GM19455 (cell line): ENCODE results near the gene LMF2.

ENCODE experiments used
- ATAC-seq: cut with Tn5 transposase; IDR thresholded peaks from one replicate; pipeline ENCODE4 v1.9.1; 2021; ENCODE audit not compliant: unreplicated experiment

LMF2 gene

DNA sequence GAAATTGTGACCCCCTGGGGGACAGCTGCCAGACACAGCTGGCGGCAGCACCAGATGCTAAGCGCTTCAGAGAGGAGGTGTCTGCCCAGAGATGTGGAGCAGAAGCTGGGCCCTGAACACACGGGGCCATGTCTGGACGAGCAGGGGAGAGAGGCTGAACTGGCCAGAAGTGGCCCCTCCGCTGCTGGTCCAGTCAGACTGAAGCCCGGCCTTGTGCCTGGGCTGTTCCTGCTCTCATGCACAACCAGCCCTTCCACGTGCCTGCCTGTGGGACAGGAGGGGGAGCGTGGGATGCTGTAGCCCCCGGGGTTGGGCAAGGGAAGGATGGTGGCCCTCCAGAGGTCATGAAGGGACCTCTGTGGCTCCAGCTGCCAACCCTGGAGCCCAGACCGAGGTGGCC, 24.4 kb downstream of the LMF2 start:
- ATAC-seq, result no peak

DNA sequence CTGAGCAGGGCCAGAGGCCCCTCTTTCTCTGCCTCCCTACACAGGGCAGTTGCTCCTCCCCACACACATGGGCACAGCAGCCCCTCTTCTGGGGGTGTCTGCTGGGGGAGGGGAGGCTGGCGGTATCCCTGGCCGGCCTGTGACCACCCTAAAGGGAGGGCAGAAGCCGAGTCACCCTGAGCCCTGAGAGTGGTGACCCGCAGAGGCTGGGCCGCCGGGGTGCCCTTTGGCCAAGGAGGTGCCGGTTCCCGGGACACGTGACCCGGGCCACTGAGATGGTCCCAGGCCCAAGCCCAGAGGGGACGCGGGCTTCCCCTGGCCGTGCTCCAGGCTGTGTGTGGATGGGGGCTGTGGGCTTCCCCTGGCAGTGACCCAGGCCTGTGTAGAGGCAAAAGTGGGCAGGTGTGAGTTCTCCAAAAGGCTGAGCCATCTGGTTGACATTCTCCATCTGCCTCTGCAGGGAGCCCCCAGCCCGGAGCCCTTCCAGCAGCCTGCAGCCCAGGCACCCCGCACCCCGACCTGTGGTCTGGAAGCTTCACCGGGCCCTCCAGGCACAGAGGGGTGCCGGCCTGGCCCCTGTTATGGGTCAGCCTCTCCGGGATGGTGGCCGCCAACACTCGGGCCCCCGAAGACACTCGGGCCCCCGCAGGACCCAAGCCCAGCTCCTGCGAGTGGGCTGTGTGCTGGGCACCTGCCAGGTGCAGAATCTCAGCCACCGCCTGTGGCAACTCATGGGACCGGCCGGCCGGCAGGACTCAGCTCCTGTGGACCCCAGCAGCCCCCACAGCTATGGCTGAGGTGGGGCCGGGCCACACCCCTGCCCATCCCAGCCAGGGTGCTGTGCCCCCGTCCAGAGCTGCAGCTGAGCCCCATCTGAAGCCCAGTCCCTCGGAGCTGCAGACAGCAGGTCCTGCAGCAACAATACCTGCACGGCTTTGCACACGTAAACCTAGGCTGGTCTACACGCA, 25.1 kb downstream of the LMF2 start:
- no peak for ATAC-seq

DNA sequence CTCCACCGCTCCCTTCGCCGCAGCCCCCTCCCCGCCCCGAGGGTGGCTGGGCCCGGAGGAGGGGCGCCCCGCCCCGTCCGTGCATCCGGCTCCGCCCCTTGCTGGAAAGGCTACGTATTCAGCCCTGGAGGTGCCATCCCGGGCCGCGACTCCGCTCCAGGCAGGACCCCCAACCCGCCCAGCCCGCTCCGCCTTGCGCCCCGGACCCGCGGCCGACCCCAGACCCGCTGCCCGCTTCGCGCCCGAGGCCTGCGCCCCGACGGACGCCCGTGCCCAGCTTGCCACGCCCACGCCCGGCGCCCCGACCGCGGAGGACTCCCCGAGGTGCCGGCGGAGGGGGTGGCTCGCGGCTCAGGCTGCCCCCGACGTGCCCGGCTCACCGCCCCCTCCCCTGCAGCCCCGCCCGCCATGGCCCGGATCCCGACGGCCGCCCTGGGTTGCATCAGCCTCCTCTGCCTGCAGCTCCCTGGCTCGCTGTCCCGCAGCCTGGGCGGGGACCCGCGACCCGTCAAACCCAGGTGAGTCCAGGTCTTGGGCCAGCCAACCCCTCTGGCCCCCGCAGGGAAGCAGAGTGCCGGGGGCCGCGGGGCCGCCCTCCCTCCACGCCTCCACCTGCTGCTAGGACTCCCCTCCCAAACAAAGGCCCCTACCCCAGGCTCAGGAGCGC, 25.9 kb downstream of the LMF2 start, which contains the start of gene ADM2:
TSS of gene ADM2 (plus strand) at position 104 of the 667 bp plus-strand sequence. CDS start at position 409, 305 bp downstream.
- no peak for ATAC-seq

DNA sequence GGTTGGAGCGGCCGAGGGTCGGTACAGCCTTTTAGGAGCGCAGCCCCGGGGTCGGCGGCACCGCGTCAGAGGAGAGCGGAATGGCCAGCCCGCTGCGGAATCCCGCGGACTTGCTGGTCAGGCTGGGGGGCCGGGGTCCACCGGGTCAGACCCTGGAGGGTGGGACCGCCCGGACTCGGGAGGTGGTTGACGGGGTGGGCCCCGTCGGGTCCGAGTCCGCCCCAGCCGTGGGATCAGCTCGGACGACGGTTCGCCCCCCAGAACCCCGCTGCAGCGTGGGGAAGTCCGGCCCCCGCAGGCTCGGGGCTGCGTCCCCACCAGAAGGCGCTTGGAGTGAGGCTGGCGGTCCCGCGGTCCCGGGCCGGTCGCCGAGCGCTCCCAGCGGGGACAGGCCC, 26.5 kb downstream of the LMF2 start:
- ATAC-seq, result no peak

DNA sequence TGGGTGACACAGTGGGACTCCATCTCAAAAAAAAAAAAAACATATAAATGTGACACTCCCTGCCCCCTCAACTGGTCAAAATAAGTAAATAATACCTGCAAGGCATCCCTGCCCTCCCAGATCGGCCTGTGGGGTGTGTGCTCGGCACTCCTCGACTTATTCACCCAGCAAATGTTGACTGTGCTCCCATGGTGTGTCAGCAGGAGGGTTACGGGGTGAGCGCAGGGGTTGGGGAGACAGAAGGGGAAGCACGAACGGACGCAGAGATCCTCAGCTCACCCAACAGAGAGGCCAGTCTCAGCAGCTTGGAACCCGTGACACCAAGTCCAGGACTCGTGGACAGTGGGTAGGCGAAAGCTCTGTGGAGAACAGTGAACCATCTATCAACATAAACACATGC, 27.8 kb downstream of the LMF2 start:
- ATAC-seq, result no peak

DNA sequence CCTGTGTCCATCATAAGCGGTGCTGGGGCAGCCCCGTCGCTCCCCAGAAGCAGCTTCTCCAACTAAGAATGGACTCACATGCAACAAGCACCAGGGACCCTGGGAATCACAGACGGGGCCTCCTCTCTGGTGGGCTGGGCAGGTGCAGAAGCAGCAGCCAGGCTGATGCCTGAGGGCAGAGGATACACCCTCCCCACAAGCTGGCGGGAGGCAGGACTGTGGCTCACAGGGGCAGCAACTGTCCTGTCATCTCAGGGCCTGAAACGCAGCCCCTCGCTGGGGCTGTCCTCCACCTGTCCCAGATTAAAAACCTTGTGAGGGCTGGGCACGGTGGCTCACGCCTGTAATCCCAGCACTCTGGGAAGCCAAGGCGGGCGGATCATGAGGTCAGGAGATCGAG, 29.6 kb downstream of the LMF2 start:
- no peak for ATAC-seq

DNA sequence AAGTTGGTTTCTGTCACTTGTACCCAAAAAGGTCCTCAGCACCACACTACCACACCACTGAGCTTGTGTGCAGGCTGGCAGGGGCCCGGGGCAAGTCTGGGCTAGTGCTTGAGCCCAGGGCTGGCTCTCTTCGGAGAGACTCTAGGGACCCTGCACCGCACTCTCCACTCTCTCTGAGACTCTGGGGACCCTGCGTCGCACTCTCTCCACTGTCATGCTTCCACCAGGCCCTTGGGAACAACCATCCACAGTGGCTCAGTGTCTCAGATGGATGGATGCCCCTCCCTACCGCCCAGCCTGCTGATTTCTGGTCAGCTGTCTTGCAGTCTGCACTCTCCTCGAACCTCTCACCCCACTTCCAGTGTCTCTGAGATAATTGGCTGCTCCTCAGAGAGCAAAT, 30.6 kb downstream of the LMF2 start:
- ATAC-seq, result no peak

DNA sequence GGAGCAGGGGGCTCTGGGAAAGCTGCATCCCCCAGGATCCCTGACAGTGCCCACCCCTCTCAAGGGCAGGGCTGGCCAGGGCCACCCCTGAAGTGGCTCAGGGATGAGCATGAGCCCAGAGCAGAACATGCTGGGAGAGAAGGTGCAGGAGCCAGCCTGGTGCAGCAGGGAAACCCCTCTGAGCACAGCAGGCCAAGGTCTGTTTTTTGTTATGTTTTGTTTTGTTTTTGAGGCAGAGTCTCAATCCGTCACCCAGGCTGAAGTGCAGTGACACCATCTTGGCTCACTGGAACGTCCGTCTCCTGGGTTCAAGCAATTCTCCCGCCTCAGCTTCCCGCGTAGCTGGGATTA, 31.9 kb downstream of the LMF2 start:
- no peak for ATAC-seq

DNA sequence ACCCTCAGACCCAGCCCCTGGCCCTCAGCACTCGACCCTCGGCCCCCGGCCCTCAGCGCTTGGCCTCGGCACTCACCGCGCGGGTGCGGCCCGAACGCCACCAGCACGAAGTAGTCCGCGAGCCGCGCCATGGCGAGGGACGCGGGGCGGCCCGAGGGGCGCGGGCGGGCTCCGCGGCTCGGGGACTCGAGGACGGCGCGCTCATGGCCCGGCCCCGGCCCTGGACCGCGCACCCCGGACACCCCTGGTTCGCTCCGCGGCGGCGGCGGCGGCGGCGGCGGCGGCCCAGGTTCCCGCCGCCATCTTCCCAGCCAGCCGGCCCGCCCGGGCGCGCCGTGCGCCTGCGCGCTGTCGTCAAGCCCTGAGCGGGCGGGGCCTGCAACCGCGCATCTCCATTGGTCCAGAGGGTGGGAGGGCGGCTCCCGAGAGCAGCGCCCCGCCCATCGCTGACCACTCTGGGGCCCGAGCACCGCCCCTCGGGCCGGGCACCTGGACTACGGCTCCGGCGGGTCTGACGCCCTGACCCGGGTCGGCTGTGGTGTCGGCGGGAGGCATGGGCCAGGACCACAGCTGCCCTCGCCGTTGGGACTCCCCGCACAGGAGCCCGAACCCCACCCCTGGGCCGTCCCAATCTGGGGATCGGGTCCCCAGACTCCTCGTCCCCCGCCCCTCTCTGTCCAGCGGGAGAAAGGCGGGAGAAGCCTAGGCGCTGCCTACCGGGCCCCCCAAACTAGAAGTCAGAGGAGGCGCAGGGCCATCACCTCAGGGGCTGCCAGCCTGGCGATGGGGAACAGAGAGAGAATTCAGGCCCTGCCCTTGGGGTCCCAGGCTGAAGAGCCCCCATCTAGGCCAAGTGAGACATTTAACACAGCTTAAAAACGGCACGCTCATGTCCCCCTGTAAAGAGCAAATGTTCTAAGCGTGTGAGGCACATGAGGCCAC, 32.5 kb downstream of the LMF2 start, which contains the start of gene SBF1:
TSS of gene SBF1 (minus strand) at position 326 of the 942 bp plus-strand sequence. CDS start at position 131, 195 bp downstream.
- peak; percentile 59 for ATAC-seq

DNA sequence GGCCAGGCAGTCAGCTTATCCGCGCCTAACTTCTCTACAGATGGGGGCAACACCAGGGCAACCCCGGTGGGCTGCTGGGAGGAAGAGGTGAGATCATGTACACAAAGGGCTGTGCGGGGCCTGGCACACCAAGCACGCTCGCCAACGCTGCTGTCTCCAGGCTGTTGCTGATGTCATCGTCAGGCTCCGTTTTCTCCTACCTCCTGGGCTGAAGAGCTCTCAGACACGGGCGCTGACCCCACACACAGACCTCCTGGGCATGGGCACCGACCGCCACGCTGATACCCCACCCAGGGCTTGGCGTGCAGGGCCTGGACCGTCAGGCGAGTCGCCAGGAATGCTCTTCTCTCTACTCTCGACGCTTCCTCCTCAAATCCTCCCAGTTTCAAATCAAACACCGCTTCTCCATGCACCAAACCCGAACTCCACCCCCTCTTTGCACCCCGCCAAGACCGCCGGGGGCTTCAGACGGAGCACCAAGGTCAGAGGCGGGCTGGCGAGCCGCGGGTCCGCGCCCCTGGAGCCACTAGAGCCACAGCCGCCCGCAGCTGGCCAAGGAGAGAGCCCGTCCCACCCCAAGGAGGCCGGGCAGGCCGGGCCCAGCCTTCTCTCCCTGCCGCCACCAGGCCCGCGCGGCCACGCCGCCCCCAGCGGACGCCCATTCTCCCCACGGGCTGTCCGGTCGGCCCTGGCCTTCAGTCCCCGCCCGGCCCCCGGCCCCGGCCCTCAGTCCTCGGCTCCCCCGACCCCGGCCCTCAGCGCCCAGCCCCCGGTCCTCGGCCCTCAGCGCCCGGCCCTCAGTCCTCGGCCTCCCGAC, 33.4 kb downstream of the LMF2 start:
- ATAC-seq, result no peak

DNA sequence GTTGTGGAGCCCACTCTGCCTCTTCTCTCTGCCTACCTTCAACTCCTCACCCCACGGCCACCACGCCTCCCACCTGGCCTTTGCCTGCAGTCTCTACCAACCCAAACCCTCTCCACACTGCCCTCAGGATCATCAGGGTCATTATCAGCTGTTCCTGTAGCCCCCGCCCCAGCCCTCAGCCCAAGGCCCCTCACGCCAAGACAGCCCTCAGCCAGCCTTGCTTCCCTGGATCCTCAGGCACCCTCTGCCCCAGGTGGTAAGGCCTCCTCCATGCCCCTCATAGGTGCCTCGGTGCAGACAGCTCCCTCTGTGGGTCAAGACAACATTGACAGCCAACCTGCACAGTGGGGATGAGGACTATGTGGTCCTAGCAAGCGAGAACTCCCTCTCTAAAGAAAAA, 34.4 kb downstream of the LMF2 start:
- ATAC-seq, result no peak

DNA sequence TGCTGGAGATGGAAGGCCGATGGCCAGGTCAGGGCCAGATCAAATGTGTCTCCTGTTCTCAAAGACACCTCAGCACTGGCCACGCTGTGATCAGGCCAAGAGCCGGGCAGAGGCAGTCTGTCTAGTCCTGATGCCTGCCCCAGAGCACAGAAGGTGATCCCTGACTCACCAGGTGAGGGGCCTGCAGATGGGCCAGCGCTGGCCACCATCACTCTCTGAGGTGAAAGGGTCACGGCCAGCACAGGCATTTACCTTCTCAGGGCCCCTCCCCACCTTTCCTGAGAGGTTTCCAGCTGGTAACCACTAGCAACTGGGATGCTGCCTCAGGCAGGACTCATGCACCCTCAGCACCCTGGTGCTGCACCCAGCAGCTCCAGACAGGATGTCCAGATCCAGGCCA, 35.5 kb downstream of the LMF2 start:
- ATAC-seq, result no peak

DNA sequence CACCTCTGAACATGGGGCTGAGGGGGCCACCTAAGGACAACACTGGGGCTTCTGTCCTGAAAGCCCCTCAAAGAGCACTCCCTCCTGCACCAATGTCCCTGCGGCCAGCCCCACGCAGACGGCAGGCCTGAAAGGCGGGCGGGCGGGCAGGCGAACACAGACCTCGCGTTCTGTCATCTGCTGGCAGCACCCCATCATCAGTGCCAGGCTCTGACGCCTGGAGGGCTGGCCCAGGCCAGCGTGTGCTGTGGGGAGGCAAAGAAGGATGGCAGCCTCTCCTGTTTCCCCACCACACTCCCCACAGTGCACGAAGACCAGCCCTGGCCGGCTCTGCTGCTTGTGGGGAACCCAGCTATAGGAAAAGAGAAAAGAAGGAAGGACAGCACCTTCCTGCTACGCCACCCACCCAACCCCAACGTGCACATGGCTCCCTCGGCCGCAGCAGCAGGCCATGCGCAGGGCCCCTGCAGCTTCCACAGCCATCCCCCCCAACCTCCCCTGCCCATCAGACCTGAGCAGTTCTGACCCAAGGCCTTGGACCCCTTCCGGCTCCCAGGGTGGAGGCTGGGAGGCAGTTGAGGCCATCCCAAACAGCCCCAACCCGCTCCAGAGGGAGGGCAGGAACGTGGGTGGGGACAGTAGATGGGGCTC, 36.2 kb downstream of the LMF2 start:
- no peak for ATAC-seq

DNA sequence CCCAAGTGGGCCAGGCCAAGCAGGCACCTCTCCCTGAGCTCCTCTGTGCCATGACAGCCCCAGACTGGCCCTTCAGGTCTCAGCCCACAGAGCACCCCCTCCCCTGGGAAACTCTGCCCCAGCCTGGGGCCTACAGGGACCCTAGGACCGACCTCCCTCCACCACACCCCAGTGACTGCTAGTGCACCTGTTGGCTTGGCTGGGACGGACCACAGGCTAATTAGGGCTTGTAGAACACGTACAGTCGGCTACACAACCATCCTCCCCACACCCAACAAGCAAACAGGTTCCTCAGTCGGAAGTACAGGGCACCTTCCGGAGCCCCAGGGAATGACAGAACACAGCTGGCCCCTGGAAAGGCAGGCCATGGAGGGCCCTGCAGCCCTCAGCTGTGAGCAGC, 37.0 kb downstream of the LMF2 start:
- ATAC-seq, result no peak

DNA sequence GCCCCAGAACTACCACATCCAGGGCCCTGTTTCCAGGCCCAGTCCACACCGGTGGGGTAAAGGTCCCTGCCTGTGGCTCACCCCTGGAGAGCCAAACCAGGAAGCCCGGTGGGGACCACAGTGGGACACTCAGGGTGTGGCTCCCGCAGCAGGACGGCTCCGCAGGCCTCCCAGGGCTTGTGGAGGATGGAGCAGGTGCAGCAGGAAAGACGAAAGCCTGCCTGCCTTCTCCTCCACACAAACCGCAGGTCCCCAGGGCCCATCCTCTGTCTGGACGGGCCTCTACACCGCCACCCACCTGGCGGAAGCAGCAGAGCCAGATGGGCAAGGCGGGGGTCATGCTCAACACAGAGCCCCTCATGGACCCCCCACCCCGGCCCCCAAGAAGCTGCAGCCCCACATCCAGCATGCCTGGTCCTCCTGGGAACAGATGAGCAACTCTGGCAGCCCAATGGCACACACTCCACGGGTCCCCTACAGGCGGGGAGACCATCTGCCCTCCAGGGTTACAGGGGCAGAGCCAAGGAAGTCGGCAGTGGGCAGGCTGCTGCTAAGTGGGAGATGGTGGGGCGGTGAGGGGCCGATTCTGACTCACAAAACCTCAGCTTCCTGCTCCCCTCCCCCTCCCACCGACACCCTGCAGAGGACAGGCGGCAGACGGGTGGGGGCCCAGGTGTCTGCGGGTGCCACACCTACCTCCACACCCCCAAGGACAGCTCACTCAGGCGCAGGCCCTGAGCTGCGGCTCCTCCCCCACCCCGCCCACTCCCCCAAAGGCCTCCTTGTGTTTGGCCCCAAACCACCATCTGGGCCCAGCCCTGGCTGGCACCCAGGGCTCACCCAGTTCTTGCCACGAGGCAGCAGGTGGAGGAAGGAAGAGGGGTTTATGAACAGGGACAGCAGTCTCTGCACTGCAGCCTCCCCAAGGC, 37.9 kb downstream of the LMF2 start:
- peak; percentile 41 for ATAC-seq

DNA sequence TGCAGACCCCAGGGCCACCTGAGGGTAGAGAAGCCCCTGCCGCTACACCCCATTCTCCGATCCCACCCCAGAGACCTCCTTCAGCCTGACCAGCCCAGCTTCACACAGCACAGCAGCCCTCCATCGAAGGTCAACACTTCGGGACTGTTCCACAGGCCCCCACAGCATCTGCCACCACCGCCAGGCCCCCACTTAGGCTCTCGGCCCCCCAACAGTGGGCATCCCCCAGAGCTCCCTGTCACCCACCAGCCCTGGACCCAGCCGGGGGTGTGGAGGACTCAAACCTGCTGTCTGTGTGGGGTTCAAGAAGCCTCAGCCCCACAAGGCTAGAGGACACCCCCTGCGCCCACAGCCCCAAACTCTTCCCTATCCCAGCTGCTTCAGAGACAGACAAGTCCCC, 38.9 kb downstream of the LMF2 start:
- ATAC-seq, result no peak

DNA sequence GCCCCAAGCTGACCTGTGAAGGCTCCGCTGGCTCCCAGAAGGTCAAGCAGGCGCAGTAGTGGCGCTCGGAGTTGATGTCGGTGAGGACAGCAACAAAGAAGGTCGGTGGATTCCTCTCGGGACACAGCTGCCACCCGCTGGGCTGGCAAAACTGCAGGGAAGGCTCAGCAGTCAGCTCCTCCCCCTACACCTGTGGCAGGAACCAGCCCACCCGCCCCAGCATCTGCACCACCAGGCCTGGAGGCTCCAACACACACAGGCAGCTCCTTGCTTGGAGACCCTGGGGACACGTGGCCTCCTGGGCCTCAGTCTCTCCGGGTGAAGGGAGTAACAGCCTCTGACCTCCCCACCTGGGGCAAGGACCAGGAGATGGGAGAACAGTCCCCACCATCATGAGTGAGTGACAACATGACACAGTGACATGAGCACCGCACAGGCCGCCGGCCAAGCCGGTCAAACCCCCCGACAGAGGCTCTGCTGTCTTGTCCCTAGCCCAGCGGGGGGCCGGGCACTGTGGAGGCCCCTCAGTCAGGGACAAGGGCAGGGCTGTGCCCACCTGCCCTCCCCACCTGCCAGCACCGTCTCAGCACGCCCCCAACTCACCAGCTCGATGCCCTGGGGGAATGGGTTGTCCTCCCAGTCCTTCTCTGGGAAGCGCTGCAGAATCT, 39.6 kb downstream of the LMF2 start:
- ATAC-seq, result no peak

DNA sequence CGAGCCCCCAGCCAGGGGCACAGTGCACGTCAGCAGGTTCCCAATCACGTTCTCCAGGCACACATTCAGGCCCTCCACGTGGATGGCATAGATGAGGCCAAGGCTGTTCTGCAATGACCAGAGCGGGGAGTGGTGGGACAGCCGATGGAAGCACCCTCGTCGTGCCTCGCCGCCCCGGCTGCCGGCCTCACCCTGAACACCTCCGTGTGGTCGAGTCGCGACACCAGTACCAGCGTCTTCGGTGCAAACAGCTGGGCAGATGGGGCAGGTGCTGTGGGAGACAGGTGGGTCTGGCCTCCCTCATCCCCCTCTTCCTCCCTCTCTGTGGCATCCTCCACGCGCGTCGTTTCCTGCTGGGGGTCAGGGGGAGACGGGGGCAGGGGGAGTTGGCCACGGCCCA, 40.2 kb downstream of the LMF2 start:
- no peak for ATAC-seq
